Renal cortex interstitium (tissue), 11 donors: Measurements from ENCODE around the gene HES4. TPM values are rescaled to one million over a fixed set of nuclear protein-coding genes. Genes with fewer than 3 reads are reported as not detected.
"Not testable (repeated sequence)": the region's sequence is repeated elsewhere in the genome, so short reads cannot be mapped to it uniquely, and the experiment has no call there.

ENCODE experiments used
- DNase-seq, 11 donors: peaks; one replicate each; pipeline ENCODE4 v3.0.0-alpha.2; 2013; ENCODE audit warnings: low read depth in 9 of 11, low spot score in 4 of 11; ENCODE audit errors: extremely low read depth in 1 of 11
- polyA plus RNA-seq, 3 donors: library from polyadenylated mRNA; unstranded; fragments of 120-200 nt; gene quantifications; one replicate each; pipeline ENCODE4 v1.2.1, GENCODE V29; 2013; ENCODE audit not compliant: insufficient read length in 3 of 3

The HES4 gene
- polyA plus RNA-seq, 3 donors: 17.3 to 50.1 (median 39.7) TPM

DNA sequence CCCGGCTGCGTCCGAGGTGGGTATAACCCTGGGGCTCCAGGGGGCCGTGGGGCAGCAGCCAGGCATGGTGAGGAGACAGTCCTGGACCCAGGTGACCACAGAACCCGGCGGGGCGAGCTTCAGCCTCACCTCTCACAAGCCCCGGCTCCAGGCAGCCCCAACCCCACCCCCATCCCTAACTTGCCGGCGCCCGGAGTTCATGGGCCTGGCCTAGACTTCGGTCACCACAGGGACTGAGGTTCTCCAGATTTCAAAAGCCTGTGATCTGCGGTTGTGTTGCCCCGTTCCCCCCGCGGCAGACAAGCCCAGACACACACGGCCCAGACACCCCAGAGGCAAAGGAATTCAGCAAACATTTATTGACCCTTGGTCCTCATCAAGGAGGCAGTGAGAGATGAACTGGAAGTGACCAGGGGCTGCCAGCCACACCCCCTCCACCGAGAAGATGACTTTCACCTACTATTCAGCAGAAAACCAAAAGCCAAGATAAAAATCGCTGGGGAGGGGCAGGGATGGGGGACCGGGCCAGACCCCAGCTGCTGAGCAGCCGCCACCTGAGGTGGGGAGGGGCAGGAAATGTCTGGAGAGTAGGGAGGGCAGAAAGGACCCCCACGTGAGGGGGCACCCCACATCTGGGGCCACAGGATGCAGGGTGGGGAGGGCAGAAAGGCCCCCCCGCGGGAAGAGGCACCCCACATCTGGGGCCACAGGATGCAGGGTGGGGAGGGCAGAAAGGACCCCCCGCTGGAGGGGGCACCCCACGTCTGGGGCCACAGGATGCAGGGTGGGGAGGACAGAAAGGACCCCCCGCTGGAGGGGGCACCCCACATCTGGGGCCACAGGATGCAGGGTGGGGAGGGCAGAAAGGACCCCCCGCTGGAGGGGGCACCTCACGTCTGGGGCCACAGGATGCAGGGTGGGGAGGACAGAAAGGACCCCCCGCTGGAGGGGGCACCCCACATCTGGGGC is 3.9 kb downstream of the HES4 start:
- no peak for DNase-seq

DNA sequence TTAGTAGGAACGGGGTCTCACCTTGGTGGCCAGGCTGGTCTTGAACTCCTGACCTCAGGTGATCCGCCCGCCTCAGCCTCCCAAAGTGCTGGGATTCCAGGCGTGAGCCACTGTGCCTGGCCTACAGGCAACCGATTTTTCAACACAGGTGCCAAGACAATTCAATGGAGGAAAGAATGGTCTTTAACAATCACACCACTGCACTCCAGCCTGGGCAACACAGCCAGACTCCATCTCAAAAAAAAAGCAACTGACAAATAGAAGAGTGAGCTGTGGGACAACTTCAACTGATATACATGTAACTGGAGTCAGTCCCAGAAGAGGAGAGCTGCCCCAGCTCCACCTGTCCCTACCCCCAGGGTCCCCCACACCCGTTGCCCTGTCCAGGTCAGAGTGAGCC is 5.4 kb downstream of the HES4 start:
- DNase-seq: not testable (repeated sequence)

DNA sequence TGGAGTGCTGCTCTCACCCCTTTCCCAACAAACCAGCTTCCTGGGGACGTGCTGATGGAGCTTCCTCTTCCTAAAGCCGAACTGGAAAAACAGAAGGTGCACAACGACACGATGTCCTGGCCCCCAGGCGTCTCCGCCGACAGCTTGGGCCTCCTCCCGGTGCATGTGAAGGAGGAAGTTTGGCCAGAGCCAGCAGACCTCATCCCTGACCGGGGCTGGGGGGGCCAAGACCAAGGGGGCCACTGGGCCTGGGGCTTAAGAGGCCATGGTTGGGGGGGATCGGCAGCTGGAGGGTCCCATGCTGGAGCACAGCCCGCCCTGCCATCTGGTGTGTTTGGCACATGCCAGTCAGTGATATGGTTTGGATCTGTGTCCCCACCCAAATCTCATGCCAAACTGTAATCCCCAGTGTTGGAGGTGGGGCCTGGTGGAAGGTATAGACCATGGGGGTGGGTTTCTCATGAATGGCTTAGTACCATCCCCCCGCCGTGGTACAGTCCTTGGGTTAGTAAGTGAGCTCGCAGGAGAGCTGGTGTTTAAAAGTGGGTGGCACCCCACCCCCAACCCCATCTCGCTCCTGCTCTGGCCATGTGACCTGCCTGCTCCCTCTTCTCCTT is 6.4 kb downstream of the HES4 start:
- no peak for DNase-seq

DNA sequence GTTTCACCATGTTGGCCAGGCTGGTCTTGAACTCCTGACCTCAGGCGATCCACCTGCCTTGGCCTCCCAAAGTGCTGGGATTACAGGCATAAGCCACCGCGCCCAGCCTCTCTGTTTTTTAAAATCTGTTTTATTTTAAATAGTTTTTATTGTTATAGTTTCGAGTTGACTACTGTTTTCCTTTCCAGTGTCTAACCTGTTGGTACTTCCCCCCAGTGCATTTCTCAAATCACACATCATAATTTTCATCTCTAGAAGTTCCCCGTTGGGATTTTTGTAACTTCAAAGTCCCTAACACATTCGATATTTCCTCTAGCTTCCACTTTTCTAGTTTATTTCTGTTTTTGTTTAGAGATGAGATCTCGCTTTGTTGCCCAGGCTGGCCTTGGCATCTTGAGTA is 7.5 kb downstream of the HES4 start:
- DNase-seq: no peak

DNA sequence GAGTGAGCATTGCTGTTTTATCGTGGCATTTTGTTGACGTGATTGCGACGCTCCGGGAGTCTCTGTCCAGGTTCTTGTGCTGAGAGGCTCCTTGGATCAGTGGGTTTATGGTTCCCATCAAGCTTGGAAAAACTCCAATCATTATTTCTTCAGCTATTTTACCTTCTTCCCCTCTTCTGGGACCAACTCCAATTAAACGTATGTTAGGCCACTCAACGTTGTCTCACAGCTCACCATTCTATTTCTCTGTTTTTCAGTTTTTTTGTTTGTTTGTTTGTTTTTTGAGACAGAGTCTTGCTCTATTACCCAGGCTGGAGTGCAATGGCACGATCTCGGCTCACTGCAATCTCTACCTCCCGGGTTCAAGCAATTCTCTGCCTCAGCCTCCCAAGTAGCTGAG is 8.0 kb downstream of the HES4 start:
- DNase-seq: no peak

DNA sequence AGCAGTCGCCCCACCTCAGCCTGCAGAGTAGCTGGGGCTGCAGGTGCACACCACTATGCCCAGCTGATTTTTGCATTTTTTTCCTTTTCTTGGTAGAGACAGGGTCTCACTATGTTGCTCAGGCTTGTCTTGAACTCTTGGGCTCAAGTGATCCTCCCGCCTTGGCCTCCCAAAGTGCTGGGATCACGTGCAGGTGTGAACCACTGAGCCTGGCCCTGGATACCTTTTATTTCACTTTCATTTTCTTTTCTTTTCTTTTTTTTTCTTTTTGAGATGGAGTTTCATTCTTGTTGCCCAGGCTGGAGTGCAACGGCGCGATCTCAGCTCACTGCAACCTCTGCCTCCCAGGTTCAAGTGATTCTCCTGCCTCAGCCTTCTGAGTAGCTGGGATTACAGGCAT is 8.6 kb downstream of the HES4 start:
- DNase-seq: not testable (repeated sequence)

DNA sequence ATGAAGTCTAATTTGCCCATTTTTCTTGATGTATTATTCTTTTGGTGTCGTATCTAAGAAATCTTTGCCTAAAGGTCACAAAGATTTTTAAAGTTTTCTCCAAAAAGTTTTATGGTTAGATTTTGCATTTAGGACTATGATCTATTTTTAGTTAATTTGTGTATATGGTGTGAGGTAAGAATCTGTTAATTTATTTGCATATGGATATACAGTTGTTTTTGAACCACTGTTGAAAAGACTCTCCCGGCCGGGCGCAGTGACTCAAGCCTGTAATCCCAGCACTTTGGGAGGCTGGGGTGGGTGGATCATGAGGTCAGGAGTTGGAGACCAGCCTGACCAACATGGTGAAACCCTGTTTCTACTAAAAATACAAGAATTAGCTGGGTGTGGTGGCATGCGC is 11.8 kb downstream of the HES4 start:
- DNase-seq: not testable (repeated sequence)

DNA sequence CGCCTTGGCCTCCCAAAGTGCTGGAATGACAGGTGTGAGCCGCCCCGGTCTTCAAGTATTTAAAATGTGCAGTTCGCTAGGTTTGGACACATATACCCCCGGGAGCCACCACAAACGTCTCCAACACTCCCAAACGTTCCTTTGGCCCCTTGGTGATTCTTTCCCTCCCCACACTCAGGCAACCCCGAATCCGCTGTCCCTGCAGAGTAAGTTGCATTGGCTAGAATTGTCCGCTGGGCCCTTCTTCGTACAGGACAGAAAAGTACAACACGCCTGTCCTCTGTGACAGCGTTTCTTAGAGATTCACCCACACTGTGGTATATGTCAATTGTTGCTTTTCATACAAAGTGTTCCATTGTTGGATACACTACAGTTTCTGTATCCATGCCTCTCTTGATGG is 14.8 kb downstream of the HES4 start:
- no peak for DNase-seq

DNA sequence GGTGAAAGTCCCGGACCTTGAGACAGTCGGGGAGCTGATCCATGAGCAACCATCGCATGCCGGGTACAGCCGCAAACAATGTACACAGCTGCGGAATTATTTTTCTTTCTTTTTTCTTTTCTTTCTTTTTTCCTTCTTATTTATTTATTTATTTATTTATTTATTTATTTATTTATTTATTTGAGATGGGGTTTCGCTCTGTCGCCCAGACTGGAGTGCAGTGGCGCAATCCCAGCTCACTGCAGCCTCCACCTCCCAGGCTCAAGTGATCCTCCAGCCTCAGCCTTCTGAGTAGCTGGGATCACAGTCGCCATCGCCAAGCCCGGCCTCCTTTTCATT is 15.5 kb downstream of the HES4 start:
- DNase-seq: no peak

DNA sequence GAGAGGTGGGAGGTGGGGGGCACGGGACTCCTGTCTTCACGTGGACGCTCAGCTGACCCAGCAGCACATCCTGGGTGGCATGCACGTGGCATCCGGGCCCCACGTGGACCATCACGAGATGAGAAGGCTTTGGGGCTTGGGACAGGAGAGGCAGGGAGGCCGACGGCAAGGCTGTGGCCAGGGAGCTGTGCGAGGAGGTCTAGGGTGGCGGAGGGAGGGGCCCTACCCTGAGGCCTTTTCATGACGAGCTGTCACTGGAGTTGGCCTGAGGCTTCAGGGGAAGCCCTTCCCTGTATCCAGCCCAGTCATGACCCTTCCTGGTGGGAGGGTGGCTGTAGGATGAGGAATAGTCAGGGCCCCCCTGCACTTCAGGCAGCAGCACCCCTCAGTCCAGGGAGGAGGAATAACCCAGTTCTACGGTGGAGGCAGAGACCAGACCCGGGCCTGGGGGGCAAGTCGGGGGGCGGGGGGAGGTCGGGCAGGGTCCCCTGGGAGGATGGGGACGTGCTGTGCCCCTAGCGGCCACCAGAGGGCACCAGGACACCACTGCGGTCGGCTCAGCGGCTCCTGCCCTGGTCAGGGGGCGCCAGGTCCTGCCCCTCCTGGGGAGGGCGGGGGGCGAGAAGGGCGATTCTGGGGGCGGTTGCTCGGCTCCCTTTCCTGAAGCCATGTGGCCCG is 16.0 kb downstream of the HES4 start:
- DNase-seq: no peak

DNA sequence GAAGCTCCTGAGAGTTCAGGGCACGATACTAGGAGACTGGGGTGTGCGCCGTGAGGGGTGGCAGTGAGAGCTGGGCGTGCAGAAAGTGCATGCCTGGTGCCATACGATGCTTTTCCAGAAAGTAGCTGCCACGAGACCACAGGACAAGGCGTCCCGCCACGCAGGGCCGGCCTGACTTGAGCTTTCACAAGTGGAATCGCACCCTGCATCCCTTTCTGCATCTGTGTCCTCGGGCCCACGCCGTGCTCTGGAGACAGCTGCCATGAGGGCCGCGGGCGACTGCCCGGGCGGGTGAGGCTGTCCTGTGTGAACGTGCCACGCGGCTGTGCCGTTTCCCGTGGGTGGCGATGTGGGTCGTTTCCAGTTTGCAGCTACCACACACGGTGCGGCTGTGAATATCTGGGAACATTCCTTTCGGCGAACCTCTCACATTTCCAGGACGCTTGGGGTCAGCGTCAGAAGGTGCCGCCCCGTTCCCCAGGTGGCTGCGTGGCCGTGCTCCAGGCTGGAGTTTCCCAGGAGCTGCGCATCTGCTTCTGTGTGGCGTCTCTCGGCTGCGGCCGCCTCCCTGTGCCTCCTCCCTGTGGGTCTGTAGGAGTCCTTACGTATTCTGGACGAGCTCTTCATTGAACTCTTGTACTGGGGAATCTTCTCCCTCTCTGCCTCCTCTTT is 17.0 kb downstream of the HES4 start:
- DNase-seq: no peak

DNA sequence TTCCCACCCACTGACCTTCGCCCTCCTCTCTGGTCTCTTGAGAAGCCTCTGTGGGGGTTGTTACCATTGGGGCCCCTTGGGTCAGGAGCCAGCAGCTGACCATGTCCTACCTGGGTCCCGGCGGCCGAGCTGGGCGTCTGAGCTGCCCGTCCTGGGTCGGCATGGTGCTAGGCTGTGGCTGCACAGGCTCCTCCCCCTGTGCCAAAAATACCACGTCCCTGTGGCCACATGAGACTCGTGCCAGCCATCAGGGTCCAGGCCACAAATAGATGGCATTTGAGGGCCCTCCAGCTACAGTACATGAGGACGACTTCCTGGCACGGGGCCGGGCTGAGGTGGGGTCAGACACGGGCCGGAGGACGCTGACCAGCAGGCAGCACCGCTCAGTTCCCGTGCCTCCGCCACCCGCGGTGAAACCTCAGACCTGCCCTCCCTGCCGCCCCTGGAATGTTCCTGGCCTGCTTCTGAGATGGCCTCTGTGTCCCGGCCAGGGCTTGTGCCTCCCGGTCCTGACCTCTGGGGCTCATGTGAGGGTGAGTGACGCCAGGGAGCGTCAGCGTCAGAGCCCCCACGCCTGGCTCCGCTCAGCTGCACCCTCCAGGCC is 17.8 kb downstream of the HES4 start, which contains the start of gene PERM1:
TSS of gene PERM1 (minus strand) at position 139 of the 604 bp plus-strand sequence. CDS start 1,064 bp downstream, outside the sequence.
- no peak for DNase-seq

DNA sequence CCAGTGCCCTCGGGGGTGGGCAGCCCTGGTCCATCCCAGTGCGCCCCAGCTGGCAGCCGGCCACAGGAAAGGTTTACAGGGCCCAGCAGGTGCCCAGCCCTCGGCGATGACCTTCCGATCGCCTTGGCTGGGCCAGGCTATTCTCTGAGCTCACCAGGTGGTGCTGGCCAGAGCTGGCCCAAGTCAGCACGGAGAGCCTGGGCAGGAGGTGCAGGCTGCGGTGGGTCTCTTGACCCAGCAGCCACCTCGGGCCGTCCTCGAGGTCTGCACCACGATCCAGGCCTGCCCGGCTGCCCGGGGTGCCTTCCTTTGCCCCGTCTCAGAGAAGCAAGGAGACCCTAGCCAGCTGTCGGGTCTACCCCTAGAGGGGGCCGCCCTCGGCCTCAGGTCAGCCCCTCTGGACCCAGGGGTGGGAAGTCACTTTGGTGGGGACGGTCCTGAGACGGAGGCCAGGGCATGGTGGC is 18.4 kb downstream of the HES4 start:
- no peak for DNase-seq

DNA sequence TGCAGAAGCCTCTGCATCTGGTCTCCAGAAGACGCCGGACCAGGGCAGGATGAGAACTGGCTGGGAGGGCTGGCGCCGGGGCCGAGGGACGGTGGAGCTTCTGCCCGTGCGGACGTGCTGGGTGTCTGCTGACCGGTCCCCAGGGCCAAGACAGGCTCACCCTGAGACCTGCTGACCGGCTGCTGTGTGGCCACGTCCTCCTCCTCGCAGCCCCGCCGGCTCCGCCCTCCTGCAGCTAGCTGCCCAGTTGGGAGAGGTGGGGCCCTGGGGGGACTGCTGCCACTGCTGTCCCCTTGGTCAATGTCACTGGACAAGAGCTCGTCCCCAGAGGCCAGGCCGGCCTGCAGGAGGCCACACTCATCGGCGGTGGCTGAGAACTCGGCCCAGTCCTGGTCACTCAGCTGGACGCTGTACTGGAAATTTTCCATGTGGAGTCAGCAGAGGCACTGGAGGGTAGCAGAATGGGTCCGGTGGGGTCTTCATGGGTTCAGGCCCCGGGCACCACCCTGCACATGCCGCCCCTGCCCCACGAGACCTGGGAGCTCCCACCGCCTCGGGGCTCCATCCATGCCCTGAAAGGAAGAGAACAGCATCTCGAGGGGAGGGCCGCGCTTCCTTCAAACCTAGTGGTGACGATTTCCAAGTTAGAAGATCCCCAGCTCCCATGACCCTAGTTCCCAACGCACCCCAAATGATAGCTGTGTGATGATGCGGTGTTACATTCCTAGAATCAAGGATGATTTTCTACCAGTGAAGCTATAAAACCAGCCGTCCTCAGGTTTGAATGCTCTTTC is 19.1 kb downstream of the HES4 start:
- no peak for DNase-seq

DNA sequence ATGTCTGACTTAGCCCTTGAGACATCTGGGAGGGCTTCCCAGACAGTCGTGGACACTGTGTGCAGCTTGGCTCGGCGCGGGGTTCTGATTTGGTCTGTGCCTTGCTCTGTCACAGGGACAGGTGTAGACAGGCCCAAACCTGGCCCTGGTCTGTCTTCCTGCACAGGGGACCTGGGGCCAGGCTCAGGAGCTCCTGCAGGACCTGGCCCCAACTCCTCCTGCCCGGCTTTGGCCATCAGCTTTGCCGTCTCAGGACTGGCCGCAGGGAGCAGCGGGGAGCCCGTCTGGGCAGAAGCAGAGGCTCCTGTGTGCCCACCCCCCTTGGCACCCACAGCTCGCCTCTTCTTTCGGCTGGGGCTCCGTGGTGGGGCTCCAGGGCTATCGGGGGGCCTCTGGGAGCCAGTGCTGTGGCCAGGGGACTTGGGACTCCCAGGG is 19.7 kb downstream of the HES4 start:
- DNase-seq: no peak

DNA sequence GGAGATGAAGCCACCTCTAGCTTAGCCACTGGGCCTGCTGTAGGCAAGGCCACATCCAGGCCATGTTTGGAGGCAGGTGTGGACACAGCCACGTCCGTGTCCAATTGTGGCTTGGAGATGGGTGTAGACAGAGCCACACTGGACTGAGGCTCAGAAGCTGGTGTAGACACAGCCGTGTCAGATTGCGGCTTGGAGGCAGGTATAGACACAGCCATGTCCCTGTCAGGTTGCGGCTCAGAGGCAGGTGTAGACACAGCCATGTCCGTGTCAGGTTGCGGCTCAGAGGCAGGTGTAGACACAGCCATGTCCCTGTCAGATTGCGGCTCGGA is 20.2 kb downstream of the HES4 start:
- DNase-seq: no peak

DNA sequence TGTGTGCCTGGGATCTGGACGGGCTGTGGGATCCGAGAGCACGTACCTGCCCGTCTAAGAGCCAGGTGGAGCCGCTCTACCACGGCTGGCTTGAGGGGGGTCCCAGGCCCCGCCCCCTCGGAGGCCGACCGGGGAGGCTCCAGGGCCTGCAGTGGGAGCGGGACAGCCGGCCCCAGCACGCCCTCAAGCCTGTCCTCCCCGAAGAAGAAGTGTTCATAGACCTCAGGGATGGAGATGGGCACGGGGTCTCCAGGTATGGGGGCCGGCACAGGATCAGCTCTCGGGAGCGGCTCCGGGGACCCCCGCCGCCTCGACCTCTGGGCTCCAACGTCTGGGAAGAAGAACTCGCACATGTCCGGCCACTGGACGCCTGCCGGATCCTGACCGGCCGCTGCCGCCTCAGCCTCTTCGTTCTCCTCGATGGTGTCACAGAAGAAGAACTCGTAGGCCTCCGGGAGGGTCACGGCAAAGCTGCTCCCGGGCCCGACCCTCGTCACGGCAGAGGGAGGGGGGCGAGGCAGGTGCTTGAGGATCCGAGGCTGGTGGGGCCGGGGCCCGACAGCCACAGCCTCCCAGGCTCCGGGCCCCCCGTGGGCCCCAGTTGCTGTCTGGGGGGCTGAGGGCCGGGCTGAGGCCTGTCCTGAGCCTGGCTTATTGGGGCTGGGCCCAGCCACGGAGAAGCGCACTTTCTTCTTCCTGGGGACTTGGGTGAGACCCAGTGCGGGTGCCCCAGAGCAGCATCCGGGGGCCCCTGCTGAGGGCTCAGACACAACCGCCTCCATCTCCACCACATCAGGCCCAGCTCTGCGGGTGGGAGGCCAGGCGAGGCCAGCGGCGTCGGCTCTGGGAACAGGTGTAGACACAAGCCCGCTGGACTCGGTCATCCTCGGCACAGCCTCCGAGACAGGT is 20.8 kb downstream of the HES4 start:
- no peak for DNase-seq
